NOMO-1 treated with DMSO at 0.1 percent for 48 hours (cell line): ENCODE measurements around the gene ADAMTS12.

Experiments
- DNase-seq: peaks from one replicate; lab custom pipeline; 2025; ENCODE audit not compliant: unreplicated experiment; lab: John Stamatoyannopoulos, UW

Gene ADAMTS12

GRCh38 chr5:33806738-33807442, 84.9 kb downstream of the ADAMTS12 start:
- DNase-seq = peak; percentile 66

DNA sequence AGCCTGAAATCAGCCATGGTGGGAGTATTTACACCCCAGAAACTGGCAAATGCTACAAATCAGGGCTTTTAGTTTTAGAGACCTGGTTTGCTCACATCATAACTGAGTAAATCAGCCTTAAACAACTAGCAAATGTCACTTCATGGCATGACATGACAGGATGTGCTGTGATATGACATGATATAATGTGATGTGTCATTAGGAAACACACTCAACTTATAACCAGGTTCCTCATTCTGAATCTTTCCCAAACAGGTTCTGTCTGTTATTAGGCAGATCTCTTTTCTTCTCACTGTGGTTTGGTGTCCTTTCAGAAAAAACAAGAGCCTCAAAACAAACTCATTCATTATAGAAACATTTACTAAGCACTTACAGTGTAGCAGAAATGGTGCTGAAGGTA, 90.5 kb downstream of the ADAMTS12 start:
- peak; percentile 41 for DNase-seq

- DNase-seq = no peak
Measured at GRCh38 chr5:33800241-33800950, 91.4 kb downstream of the ADAMTS12 start.

- DNase-seq = no peak
Measured at GRCh38 chr5:33795496-33795895, 96.3 kb downstream of the ADAMTS12 start.

- no peak for DNase-seq
Measured at GRCh38 chr5:33794550-33795181, 97.1 kb downstream of the ADAMTS12 start.

DNA sequence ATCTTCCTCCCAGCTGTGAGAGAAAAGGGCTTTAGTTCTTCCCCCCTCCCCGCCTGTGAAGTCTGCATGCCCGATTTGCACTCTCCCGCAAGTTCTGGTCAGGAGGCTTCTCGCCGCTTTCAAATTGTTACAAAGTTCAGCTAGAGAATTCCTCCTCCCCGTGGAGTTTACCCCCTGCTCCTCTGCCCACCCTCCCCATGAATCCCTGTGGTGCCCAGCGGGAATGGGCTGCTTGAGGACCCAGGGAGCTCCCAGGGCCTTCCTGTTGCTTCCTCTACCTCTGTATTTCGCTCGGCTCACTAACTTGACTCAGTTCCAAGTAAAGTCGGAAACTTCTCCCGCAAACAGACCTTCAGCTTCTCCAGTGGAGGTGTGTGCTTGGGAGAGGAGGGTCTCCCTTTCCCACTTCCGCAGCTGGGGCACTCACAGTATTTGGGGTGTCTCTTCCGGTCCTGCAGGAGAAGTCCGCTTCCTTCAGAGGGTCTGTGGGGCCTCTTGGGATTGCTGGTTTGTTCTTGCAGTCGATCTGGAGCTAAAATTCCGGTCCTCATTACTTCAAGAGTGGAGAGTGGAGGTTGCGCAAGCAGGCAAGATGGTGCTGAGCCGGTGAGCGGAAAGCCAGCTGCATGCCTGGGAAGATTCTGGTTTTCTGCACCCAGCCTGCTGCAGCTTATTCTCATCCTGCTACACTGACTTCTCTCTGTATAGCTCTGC, 97.8 kb downstream of the ADAMTS12 start:
- no peak for DNase-seq

DNA sequence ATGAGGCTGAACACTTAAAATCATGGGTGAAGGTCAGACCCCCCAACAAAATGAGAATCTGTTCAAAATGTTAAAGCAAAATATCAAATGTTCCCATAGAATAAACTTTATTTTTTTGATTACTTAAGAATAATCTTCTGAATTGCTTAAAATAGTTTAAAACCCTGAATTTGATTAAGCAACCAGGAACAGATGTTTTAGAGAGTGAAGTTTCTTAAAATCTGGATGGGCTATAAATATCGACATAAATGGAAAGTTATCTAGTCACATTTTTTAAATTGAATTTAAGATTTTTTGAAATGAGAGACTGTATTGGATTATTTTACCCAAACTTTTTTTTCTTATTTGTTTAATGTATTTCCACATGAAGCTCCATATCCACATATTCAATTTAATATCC, 98.5 kb downstream of the ADAMTS12 start:
- DNase-seq = no peak

GRCh38 chr5:33792559-33792958, 99.2 kb downstream of the ADAMTS12 start:
- DNase-seq = no peak

DNA sequence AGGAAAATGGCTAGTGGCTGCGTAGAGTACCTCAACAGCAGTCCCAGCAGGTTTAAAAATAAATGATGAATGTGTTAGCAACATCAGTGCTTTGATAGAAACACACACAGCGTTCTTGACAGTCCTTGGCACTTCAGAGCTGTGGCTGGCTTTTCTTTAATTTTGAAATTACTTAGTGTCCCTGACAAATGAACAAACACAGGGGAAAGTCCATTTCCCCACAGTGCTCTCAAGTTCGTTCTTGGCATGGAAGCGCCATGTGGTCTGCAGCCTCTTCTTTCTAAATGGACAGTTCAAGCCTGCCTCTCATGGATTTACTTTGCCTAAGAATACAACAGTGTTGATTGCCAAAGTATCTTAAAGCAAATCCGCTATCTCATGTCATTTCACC, 102.2 kb downstream of the ADAMTS12 start:
- no peak for DNase-seq

DNA sequence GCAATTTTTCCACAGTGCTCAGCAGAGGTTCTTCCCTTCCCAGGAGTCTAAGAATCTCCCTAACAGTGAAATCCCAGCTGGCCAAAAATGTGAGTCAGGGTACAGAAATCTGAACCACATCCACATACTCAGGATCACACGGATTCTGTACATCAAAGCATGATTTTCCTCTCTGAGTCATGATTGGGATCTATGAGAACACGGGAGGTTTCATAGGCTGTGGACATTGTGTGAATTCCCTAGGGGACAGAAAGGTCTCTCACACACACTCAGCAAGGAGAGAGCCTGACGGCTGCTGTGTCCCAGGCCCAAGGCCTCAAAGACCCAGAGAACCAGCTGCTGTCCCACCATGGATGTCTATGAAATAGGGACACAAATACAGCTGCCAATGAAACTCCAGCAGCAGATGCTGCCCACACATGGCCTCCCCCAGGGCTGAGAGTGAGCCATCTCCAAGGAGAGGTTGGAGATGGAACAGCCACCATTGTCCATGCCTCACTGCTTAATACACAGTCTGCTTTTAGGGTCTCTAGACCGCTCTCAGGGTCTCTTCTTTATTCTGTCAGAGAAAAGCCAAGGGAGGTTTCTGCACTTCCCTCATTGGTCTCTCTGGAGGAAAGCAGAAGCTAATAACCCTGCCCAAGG, 102.7 kb downstream of the ADAMTS12 start:
- no peak for DNase-seq

- no peak for DNase-seq
Measured at GRCh38 chr5:33785571-33785970, 106.2 kb downstream of the ADAMTS12 start.

DNA sequence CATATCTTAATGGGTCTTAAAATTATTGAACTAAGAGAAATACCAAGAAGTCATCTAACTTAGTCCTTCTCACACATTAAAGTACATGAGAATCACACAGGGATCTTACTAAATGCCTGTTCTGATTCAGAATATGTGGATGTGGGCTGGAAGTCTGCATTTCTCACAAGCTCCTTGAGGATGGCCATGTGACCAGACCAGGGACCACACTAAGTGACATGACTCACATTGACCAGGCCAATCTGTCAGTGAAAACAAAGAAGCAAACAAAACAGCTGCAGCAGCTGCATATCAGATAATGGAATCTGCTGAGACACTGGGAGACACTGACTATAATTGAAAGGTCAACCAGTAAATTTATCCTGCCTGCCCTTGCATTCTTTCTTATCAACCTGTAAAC, 110.5 kb downstream of the ADAMTS12 start:
- no peak for DNase-seq

- no peak for DNase-seq
Measured at GRCh38 chr5:33776151-33776660, 115.6 kb downstream of the ADAMTS12 start.

- no peak for DNase-seq
Measured at GRCh38 chr5:33774341-33774740, 117.4 kb downstream of the ADAMTS12 start.

GRCh38 chr5:33772380-33772897, 119.4 kb downstream of the ADAMTS12 start:
- DNase-seq = no peak

GRCh38 chr5:33769968-33770367, 121.8 kb downstream of the ADAMTS12 start:
- DNase-seq = no peak

GRCh38 chr5:33769196-33769595, 122.6 kb downstream of the ADAMTS12 start:
- no peak for DNase-seq

GRCh38 chr5:33766023-33766422, 125.8 kb downstream of the ADAMTS12 start:
- DNase-seq = peak; percentile 3

DNA sequence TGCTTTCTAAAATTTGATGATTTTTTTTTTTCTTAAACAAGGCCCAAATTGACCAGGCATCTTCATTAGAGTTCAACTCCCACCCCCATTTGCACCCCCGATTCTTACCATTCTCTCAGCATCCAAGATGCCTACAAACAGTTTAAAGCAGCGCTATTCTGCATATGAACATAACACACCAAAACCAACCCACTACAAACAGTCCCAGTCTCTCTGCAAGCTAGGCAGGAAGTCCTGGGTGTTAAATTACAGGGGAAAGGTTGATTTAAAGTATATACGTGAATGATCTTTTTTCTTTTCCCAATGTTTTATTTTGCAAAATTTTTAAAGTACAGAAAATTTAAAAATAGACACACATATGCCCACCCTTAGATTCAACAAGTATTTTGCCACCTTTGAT, 127.0 kb downstream of the ADAMTS12 start:
- no peak for DNase-seq

DNA sequence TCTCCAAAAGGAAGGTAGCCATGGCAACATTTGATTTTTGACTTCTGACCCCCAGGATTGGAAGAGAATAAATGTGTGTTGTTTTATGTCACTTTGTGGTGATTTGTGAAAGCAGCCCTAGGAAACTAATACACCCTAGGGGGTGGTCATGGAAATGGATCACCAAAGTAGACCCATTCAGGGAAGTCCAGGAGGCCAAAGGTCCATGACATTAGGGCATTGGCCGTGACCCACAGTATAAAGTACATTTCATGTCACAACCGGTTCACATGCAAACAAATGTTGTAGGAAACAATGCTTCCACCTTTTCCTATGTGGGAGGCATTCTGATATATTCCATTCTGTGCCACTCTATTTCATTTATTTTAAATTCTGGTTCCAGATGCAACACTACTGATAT, 128.4 kb downstream of the ADAMTS12 start:
- DNase-seq = no peak

- no peak for DNase-seq
Measured at GRCh38 chr5:33762859-33763258, 128.9 kb downstream of the ADAMTS12 start.
